Astrocyte of the cerebellum (primary cell): ENCODE data around the gene PDGFRB.

Experiments
- DNase-seq: peaks from one replicate; pipeline ENCODE4 v3.0.0-alpha.2; 2011; ENCODE audit warnings: low read depth
- H3K4me3 ChIP-seq: 2 replicates; pipeline ENCODE4 v1.5.1; 2011; ENCODE audit warnings: mild to moderate bottlenecking, low read depth, low read length, moderate library complexity
- in situ Hi-C: cut with HindIII; loops from 2 replicates; pipeline ENCODE4 v1.10.0; 2017; ENCODE audit warnings: low sequenced_read_pairs
- TF ChIP-seq, protein P1 (sequence below): IDR thresholded peaks from 2 replicates; pipeline ENCODE4 v1.5.1; 2012; ENCODE audit warnings: low read length, low read depth, moderate library complexity, mild to moderate bottlenecking; ENCODE audit errors: missing control alignments

Gene PDGFRB

DNA sequence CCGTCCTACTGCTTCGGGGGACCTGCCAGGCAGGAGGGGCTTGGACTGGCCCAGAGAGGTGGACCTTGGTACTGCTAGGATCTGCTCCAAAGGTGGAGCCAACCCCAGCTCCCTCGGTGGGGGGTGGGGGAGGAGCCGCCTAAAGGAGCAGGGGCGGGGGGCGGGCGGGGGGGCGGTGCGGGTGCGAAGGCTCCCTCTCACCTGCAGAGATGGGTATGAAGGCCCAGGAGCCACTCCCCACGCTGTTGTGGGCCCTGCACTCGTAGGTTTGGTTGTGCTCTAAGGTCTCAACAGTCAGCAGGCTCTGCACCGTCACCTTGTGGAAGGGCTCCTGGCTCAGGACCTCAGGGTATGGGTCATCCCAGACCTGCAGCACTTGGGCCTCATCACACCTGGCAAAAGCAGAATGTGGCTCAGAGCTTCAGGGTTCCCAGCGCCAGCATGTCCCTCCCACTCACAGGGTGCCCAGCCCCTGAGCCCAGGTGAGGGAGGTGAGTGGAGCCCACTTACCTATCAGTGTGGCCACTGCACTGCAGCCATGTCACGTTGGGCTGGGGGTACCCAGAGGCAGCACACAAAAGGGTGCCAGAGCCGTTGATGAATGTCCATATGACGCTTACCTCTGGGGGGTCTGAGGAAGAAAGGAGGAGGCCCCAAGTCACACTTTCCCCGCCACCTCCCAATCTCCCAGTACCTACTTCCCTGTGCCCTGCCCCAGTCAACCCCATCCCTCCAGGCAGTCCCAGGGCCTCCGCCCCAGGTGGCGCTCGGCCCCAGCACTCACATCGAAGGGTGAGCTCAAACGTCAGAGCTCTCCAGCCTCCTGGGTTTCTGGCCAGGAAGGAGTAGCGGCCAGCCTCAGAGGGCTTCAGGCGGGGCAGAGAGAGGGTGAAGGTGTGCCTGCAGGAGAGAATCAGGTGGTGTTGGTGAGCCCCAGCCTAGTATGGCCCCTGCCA, 85.7 kb downstream of the PDGFRB start:
- TF ChIP-seq, protein P1, sequence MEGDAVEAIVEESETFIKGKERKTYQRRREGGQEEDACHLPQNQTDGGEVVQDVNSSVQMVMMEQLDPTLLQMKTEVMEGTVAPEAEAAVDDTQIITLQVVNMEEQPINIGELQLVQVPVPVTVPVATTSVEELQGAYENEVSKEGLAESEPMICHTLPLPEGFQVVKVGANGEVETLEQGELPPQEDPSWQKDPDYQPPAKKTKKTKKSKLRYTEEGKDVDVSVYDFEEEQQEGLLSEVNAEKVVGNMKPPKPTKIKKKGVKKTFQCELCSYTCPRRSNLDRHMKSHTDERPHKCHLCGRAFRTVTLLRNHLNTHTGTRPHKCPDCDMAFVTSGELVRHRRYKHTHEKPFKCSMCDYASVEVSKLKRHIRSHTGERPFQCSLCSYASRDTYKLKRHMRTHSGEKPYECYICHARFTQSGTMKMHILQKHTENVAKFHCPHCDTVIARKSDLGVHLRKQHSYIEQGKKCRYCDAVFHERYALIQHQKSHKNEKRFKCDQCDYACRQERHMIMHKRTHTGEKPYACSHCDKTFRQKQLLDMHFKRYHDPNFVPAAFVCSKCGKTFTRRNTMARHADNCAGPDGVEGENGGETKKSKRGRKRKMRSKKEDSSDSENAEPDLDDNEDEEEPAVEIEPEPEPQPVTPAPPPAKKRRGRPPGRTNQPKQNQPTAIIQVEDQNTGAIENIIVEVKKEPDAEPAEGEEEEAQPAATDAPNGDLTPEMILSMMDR = no peak
- DNase-seq = no peak
- H3K4me3 ChIP-seq = no peak overlapping the region
- in situ Hi-C loops = loop anchor here (5.0 kb wide), 1 partner anchor 37 kb away; no protein-coding TSS in a partner anchor

DNA sequence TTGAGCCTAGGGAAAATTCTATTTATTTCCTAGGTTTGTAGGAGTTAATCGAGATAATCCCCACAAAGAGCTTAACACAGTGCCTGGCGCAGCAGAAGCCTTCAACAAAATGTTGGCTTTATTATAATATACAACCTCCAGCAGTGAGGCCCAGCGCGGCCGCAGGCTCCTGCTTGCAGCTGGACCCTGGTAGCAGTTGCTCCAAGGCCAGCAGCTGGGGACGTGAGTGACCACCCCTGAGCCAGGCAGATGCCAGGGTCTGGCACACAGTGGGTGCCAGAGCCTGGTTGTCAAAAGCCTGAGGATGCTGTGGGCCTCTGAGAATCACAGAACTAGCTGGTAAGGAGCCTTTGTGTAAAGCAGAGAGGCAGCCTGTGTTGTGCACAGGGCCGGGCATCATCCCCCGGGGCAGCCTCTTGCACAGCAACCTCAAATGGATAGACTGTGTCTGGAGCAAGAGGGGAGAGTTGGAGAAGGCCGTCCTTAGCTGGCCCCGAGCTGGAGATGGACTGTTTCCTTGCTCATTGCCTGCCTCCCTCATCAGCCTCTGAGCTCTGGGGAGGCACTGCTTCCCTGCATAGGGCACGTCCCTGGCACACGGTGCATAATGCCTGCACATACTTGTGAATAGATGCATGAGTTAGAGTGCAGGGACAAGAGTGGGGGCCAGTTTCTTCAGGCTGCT, 86.5 kb downstream of the PDGFRB start:
- no peak for DNase-seq
- TF ChIP-seq, protein P1 = no peak
- no peak overlapping the region for H3K4me3 ChIP-seq
- in situ Hi-C loops = no loop called here

DNA sequence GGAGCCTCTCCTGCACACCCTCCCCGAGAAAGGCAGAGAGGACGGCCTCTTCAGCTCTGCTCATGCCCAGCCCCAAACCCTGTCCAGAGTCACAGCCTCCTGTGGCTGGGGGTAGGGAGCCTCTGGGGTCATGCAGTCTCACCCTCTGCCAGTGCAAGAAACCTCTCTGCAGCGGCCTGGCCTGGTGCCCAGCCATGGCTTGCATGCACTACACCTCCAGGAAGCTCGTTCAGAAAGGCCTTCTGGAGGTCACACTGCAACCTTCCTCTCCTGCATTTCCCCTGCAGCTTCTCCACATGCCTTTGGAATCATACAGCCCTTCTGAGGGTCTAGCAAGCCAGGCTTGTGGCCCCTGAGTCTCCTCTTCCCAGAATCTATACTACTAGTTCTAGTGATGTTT, 87.2 kb downstream of the PDGFRB start:
- DNase-seq = no peak
- TF ChIP-seq, protein P1 = no peak
- in situ Hi-C loops = no loop called here
- no peak overlapping the region for H3K4me3 ChIP-seq

DNA sequence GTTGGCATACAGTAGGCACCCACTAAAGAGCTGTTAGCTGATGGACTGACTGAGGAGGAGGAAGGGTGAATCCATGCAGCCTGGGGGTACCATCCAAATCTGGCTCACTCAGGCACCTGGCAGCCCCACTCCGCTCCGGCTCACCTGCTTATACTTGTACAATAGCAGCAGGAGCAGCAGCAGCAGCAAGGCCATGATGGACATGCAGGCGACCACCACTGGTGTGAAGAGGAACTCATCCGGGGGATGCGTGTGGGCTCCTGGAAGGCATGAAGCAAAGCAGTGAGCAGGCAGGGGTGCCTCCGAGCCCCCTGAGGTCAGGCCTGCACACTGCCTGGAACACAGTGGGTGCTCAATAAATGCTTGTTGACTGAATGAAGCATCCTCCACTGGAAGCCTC, 87.6 kb downstream of the PDGFRB start:
- in situ Hi-C loops = no loop called here
- no peak overlapping the region for H3K4me3 ChIP-seq
- TF ChIP-seq, protein P1 = no peak
- no peak for DNase-seq

DNA sequence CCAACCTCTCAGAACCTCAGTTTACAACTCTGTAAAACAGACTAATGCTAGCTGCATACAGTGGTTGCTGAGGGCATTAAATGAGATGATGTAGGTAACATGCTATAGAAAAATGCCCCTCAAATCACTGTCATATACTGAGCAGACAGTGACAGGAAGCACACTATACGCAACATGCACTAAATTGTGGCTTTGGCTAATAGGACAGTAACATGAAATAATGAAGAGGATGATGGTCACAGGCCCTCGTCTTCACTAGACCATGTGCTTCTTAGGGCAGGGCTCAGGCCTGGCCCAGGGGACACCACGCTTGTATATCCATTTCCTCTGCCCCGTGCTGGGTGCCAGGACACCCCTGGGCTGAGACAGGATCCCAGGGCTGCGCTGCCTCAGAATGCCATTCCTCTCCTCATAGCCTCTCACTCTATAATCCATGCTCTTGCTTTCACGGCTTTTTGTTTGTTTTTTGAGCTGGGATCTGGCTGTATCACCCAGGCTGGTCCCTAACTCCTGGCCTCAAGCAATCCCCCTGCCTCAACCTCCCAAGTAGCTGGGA, 88.2 kb downstream of the PDGFRB start:
- in situ Hi-C loops = no loop called here
- DNase-seq = no peak
- H3K4me3 ChIP-seq = no peak overlapping the region
- TF ChIP-seq, protein P1 = no peak

DNA sequence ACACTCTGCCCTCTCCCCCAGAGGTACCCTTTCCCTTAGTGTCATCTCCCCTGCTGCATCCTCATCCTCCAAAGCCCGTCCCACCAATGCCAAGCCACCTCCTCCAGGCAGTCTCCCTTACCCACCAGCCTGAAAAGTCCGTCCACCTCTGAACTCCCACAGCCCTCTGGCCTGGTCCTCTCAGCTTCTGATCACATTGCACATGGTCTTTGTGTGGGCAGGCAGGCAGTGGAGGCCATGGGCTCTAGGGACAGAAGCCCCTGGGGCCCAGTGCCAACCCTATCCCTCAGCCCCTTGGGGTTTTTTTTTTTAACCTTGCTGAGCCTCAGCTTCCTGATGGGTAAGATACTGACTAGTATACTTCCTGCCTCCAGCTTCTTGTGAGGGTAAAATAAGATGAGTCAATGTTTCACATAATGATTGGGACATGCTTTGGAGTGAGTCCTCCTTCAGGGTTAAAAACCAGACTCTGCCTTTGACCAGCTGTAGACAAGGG, 88.7 kb downstream of the PDGFRB start:
- no peak for DNase-seq
- TF ChIP-seq, protein P1 = no peak
- in situ Hi-C loops = no loop called here
- H3K4me3 ChIP-seq = no peak overlapping the region
